SU-DHL-6 (cell line): ENCODE data around the gene SAMD7.

Source experiments
- H2AFZ ChIP-seq: fragments of 200-600 bp; sonication (generic); 2 replicates; pipeline ENCODE4 v1.6.1; 2014; ENCODE audit warnings: low read depth, mild to moderate bottlenecking, moderate library complexity, mixed read lengths, antibody characterized with exemption, low read length; ENCODE audit not compliant: severe bottlenecking
- H3F3A ChIP-seq: fragments of 200-600 bp; shearing (Covaris generic); 2 replicates; pipeline ENCODE4 v1.6.0; 2016; ENCODE audit warnings: antibody characterized with exemption, mild to moderate bottlenecking; ENCODE audit not compliant: insufficient read depth
- H3K27ac ChIP-seq: fragments of 200-600 bp; sonication (generic); 2 replicates; pipeline ENCODE4 v1.5.1; 2016; ENCODE audit warnings: low read depth, mild to moderate bottlenecking, low read length, moderate library complexity, mixed read lengths
- H3K27me3 ChIP-seq: fragments of 200-600 bp; sonication (generic), shearing (Covaris generic); 2 replicates; pipeline ENCODE4 v1.6.0; 2014; ENCODE audit warnings: mild to moderate bottlenecking, low read length
- H3K36me3 ChIP-seq: fragments of 200-600 bp; sonication (generic); 2 replicates; pipeline ENCODE4 v1.6.1; 2014; ENCODE audit warnings: mild to moderate bottlenecking, low read length, mixed read lengths
- H3K4me2 ChIP-seq: fragments of 300-600, 200-600 bp; shearing (Covaris generic), sonication (generic); 2 replicates; pipeline ENCODE4 v1.6.0; 2014; ENCODE audit warnings: low read length, low read depth, mild to moderate bottlenecking; ENCODE audit not compliant: poor library complexity, severe bottlenecking
- H3K4me3 ChIP-seq: fragments of 200-600 bp; sonication (generic); 2 replicates; pipeline ENCODE4 v1.5.1; 2014; ENCODE audit warnings: antibody characterized with exemption, low read length, mild to moderate bottlenecking, mixed read lengths; ENCODE audit not compliant: insufficient read depth, poor library complexity, severe bottlenecking
- H3K79me2 ChIP-seq: fragments of 200-600 bp; sonication (generic); 2 replicates; pipeline ENCODE4 v1.6.1; 2014; ENCODE audit warnings: mild to moderate bottlenecking, low read length, moderate library complexity; ENCODE audit not compliant: insufficient read depth
- H3K9ac ChIP-seq: fragments of 200-600 bp; sonication (generic); 2 replicates; pipeline ENCODE4 v1.7.0; 2014; ENCODE audit warnings: mild to moderate bottlenecking, low read length
- H3K9me2 ChIP-seq: fragments of 200-600 bp; sonication (generic); replicated peaks from 2 replicates; pipeline ENCODE4 v1.6.1; 2014; ENCODE audit warnings: low read length; ENCODE audit not compliant: insufficient read depth
- H3K9me3 ChIP-seq: fragments of 200-600 bp; sonication (generic); 2 replicates; pipeline ENCODE4 v1.6.1; 2014; ENCODE audit warnings: low read length, mixed read lengths; ENCODE audit not compliant: insufficient read depth
- H4K20me1 ChIP-seq: fragments of 200-600 bp; sonication (generic); 2 replicates; pipeline ENCODE4 v1.6.1; 2014; ENCODE audit warnings: low read depth, mild to moderate bottlenecking, antibody characterized with exemption, low read length, moderate library complexity, mixed read lengths
- EZH2phosphoT487 ChIP-seq: fragments of 200-600 bp; sonication (generic), shearing (Covaris generic); conservative IDR thresholded peaks from 2 replicates; pipeline ENCODE4 v1.6.1; 2018; ENCODE audit warnings: mild to moderate bottlenecking, antibody characterized with exemption, low read length, moderate library complexity, mixed read lengths
- TF ChIP-seq, protein P1 (sequence below): fragments of 200-600 bp; sonication (generic); IDR thresholded peaks from one replicate; pipeline ENCODE4 v1.5.1; 2017; ENCODE audit warnings: antibody characterized with exemption, mild to moderate bottlenecking, low read length, moderate library complexity; ENCODE audit not compliant: insufficient read depth, poor library complexity, severe bottlenecking

The SAMD7 gene

GRCh38 chr3:169865176-169865767 is 46.1 kb upstream of the SAMD7 start:
- Histone ChIP-seq H3F3A (no peaks in the 10 kb centered on the region), H3K36me3 (no peaks in the 10 kb centered on the region)

GRCh38 chr3:169867584-169868210 is 43.7 kb upstream of the SAMD7 start:
- TF ChIP-seq, protein P1, sequence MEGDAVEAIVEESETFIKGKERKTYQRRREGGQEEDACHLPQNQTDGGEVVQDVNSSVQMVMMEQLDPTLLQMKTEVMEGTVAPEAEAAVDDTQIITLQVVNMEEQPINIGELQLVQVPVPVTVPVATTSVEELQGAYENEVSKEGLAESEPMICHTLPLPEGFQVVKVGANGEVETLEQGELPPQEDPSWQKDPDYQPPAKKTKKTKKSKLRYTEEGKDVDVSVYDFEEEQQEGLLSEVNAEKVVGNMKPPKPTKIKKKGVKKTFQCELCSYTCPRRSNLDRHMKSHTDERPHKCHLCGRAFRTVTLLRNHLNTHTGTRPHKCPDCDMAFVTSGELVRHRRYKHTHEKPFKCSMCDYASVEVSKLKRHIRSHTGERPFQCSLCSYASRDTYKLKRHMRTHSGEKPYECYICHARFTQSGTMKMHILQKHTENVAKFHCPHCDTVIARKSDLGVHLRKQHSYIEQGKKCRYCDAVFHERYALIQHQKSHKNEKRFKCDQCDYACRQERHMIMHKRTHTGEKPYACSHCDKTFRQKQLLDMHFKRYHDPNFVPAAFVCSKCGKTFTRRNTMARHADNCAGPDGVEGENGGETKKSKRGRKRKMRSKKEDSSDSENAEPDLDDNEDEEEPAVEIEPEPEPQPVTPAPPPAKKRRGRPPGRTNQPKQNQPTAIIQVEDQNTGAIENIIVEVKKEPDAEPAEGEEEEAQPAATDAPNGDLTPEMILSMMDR = no peak
- no peak for TF ChIP-seq EZH2phosphoT487

More at GRCh38 chr3:169865176-169865767, 46.1 kb upstream of the SAMD7 start:
- H3K27ac ChIP-seq = peak overlapping the region; percentile 31; the same call in 1 of the 2 replicates
- peak overlapping the region; percentile 23 for H3K9ac ChIP-seq
- no peak overlapping the region for H3K4me3 ChIP-seq
- no peaks in the 10 kb centered on the region for H3K27me3 ChIP-seq
- no peaks in the 10 kb centered on the region for H3K9me3 ChIP-seq
- H3K79me2 ChIP-seq = no peaks in the 10 kb centered on the region
- H3K4me2 ChIP-seq = peak overlapping the region; percentile 39
- H4K20me1 ChIP-seq = no peaks in the 10 kb centered on the region
- TF ChIP-seq, protein P1 = no peak
- TF ChIP-seq EZH2phosphoT487 = no peak
- no peaks in the 10 kb centered on the region for H3K9me2 ChIP-seq
- peak overlapping the region; percentile 92 for H2AFZ ChIP-seq

GRCh38 chr3:169868369-169868768 is 43.0 kb upstream of the SAMD7 start:
- Histone ChIP-seq H2AFZ (no peak overlapping the region), H3K9ac (no peak overlapping the region), H3K36me3 (no peaks in the 10 kb centered on the region), H3F3A (no peaks in the 10 kb centered on the region), H3K79me2 (no peaks in the 10 kb centered on the region), H3K27me3 (no peaks in the 10 kb centered on the region), H3K27ac (no peak overlapping the region), H3K9me2 (no peaks in the 10 kb centered on the region), H3K4me3 (no peak overlapping the region), H3K4me2 (no peak overlapping the region), H3K9me3 (no peaks in the 10 kb centered on the region), H4K20me1 (no peaks in the 10 kb centered on the region)
- TF ChIP-seq, protein P1 = no peak
- no peak for TF ChIP-seq EZH2phosphoT487

More at GRCh38 chr3:169867584-169868210, 43.7 kb upstream of the SAMD7 start:
- Histone ChIP-seq H4K20me1 (no peaks in the 10 kb centered on the region), H3F3A (no peaks in the 10 kb centered on the region), H3K36me3 (no peaks in the 10 kb centered on the region), H3K9ac (no peak overlapping the region), H3K9me3 (no peaks in the 10 kb centered on the region), H2AFZ (no peak overlapping the region), H3K79me2 (no peaks in the 10 kb centered on the region), H3K27me3 (no peaks in the 10 kb centered on the region), H3K27ac (no peak overlapping the region), H3K9me2 (no peaks in the 10 kb centered on the region), H3K4me3 (no peak overlapping the region), H3K4me2 (no peak overlapping the region)
